Measurements from ENCODE around the gene LHPP.

Gene LHPP

GRCh38 chr10:124524991-124525653 lies 63.5 kb downstream of the LHPP start:
- H3K4me3 ChIP-seq (ENCODE audit: low read depth in 1 of 2, low read length in 1 of 2): no peak overlapping the region
- H3K36me3 ChIP-seq: no peaks in the 10 kb centered on the region
- TF ChIP-seq CTCF (IDR thresholded peaks at IDR 0.05): no peak
- H3K27ac ChIP-seq: no peak overlapping the region
- peaks cover 8% of the 10 kb centered on the region for H3K27me3 ChIP-seq
- no peaks in the 10 kb centered on the region for H3K4me1 ChIP-seq (ENCODE audit: control insufficient read depth in 1 of 2, insufficient read depth in 1 of 2, low read depth in 1 of 2, low read length in 1 of 2)
- no peaks in the 10 kb centered on the region for H3K9me3 ChIP-seq

- Histone ChIP-seq H3K36me3 (no peaks in the 10 kb centered on the region), H3K9me3 (no peaks in the 10 kb centered on the region), H3K27me3 (peaks cover 8% of the 10 kb centered on the region), H3K4me3 (ENCODE audit: low read depth in 1 of 2, low read length in 1 of 2) (no peak overlapping the region), H3K4me1 (ENCODE audit: control insufficient read depth in 1 of 2, insufficient read depth in 1 of 2, low read depth in 1 of 2, low read length in 1 of 2) (no peaks in the 10 kb centered on the region), H3K27ac (no peak overlapping the region)
- TF ChIP-seq CTCF (IDR thresholded peaks at IDR 0.05): no peak
These were observed 64.4 kb downstream of the LHPP start for GRCh38 chr10:124525751-124526600.

- no peak for TF ChIP-seq CTCF (IDR thresholded peaks at IDR 0.05)
- H3K4me3 ChIP-seq (ENCODE audit: low read depth in 1 of 2, low read length in 1 of 2): no peak overlapping the region
- H3K4me1 ChIP-seq (ENCODE audit: control insufficient read depth in 1 of 2, insufficient read depth in 1 of 2, low read depth in 1 of 2, low read length in 1 of 2): no peaks in the 10 kb centered on the region
- H3K36me3 ChIP-seq: no peaks in the 10 kb centered on the region
- no peak overlapping the region for H3K27ac ChIP-seq
- no peaks in the 10 kb centered on the region for H3K9me3 ChIP-seq
- H3K27me3 ChIP-seq: peaks cover 8% of the 10 kb centered on the region
These were observed 65.1 kb downstream of the LHPP start for GRCh38 chr10:124526621-124527267.

- no peaks in the 10 kb centered on the region for H3K36me3 ChIP-seq
- peaks cover 8% of the 10 kb centered on the region for H3K27me3 ChIP-seq
- no peaks in the 10 kb centered on the region for H3K9me3 ChIP-seq
- H3K4me1 ChIP-seq (ENCODE audit: control insufficient read depth in 1 of 2, insufficient read depth in 1 of 2, low read depth in 1 of 2, low read length in 1 of 2): no peaks in the 10 kb centered on the region
- H3K4me3 ChIP-seq (ENCODE audit: low read depth in 1 of 2, low read length in 1 of 2): no peak overlapping the region
- no peak for TF ChIP-seq CTCF (IDR thresholded peaks at IDR 0.05)
- no peak overlapping the region for H3K27ac ChIP-seq
These were observed 66.3 kb downstream of the LHPP start for GRCh38 chr10:124527874-124528395.

- no peaks in the 10 kb centered on the region for H3K27me3 ChIP-seq
- no peak overlapping the region for H3K27ac ChIP-seq
- no peak overlapping the region for H3K4me3 ChIP-seq (ENCODE audit: low read depth in 1 of 2, low read length in 1 of 2)
- TF ChIP-seq CTCF (IDR thresholded peaks at IDR 0.05): no peak
- no peaks in the 10 kb centered on the region for H3K36me3 ChIP-seq
- peaks cover 11 to 12% of the 10 kb centered on the region in 2 experiments for H3K4me1 ChIP-seq (ENCODE audit: control insufficient read depth in 1 of 2, insufficient read depth in 1 of 2, low read depth in 1 of 2, low read length in 1 of 2)
- no peaks in the 10 kb centered on the region for H3K9me3 ChIP-seq
These were observed 68.1 kb downstream of the LHPP start for GRCh38 chr10:124529661-124530214.
